Skin of body (tissue), 2 donors: Measurements from ENCODE around the gene PDLIM5. TPM values are rescaled to one million over a fixed set of nuclear protein-coding genes. Genes with fewer than 3 reads are reported as not detected.
A peak's percentile ranks its signal among the peaks of the same experiment; 100 is the strongest.

ENCODE experiments used
- DNase-seq: peaks from one replicate; lab custom pipeline; 2025; lab: John Stamatoyannopoulos, UW
- total RNA-seq: library from RNA; depleted of rRNA; stranded (reverse); fragments of >200 nt; gene quantifications from one replicate; pipeline ENCODE4 v1.2.3, GENCODE V29; 2014

PDLIM5 gene
- total RNA-seq, 1 donor from 2014 or later, result 143 TPM

DNA sequence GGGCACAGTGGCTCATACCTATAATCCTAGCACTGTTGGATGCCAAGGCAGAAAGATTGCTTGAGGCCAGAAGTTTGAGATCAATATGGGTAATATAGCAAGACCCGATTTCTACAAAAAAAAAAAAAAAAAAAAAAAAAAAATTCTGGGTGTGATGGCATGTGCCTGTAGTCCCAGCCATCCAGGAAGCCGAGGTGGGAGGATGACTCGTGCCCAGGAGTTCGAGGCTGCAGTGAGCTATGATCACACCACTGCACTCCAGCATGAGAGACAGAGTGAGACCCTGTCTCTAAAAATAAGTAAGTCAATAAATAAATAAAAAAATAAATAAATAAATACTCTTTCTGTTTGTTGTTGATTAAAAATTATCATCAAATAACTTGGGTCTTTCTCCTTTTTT is 243.6 kb downstream of the PDLIM5 start:
- DNase-seq, result no peak

DNA sequence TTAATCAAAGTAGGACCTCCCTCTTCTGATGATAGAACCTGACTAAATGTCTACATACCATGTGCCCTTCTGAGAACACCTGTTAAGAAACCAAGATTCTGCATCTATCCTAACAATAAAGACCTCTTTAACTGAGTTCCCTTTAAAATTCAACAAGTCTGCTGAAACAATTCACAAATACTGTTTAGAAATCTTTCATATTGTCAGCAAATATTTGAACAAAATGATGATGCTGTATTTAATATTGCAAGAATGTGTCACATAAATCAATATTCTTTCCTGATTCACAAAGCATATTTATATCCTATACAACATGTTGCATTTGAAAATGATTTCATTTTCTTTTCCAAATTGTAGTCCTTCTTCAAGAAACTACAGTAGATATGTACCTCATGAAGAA is 246.4 kb downstream of the PDLIM5 start:
- DNase-seq, result no peak

DNA sequence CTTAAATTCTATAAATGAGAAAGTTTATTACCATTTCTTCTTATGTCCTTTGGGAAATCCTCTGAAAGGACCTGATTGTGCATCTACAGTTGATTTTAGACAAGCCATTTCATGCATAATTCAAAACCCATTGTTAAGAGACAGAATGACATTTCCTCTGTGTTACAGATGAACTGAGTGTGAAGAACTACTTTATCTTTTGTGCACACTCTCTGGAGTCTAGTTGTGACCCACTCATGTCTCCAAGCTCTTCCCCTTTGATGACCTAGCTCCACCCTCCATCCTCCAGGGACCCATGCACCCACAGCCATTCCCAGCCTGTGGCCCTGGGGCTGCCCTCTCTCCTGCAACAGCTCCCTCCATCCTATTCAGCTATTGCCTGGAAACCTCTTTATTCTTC is 248.6 kb downstream of the PDLIM5 start:
- DNase-seq, result no peak

DNA sequence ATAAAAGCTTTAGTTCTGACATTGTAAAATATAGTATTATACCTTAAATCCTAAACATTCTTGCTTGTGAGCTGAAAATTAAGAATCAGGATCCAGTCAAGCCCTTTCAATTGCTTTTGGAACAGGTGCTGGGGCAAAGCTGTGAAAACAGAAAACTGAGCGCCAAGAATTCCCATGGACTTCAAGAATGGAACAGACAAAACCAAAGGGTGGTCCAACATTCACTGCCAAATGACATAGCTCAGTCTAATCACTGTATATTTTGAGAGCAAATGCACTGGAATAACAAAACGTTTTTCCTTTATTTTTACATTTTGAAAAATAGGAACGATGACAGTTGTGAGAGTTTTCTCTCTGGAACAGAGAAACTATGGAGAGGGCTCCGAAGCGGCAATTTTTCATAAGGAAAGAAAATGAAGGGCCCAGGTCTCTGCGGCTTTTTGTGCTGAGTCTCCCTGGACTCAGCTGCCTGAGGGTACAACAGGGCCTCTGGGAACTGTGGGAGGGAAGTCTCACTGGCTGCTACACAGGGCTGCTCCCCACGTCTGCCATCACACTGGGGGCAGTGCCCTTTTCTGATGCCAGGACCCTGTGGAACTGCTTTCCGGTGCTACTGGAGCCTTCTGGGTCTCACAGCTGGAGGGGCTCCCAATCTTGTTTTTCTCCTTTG is 250.0 kb downstream of the PDLIM5 start:
- DNase-seq, result no peak

DNA sequence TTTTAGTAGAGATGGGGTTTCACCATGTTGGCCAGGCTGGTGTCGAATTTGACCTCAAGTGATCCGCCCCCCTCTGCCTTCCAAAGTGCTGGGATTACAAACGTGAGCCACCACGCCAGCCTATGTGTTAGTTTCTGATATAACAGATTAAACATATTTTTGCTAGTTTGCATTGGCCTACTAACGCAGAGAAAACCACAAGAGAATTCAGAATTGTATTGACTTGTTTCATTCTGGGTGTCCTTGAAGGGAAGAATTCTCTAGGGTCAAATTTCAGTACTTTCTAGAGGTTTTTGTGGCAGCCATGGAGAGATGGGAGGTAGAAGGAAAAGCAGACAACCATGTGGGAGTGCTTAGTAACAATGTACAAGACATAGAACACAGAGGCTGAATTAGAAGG is 259.9 kb downstream of the PDLIM5 start:
- no peak for DNase-seq

DNA sequence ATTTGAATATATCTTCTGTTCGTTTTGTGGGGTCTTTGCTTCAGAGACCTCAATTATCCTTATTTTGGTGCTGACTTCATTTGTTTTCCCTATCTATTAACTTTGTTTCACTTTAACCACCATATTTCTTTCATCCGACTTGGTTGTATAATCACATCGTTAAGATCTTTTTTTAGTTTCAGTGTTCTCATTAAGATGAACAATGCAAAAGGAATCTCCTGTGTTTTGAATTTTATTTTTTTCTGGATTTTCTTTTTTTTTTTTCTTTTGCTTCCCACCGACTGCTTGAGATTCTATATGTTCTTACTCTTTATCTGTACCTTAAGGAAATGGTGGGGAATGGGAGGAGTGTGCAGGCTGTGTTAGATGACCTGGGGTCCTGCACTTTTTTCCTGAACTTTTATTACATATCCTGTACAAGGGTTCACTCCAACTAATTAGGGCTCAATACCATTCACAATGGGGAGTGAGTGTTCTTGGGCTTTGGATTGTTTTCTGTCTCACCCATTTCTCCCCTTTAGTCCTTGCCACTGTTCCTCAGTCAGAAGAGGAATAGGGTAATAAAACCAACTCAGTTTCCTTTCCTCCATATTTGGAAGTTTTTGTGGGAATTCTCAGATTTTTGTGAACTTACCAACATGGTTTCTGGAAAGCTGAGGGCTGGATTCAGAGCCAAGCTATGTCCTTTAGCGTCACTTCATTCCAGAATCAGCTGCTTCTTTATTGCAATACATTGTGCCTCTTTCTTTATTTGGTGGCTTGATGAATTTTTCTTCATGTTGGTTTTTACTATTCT is 262.8 kb downstream of the PDLIM5 start:
- peak; percentile 25 for DNase-seq

DNA sequence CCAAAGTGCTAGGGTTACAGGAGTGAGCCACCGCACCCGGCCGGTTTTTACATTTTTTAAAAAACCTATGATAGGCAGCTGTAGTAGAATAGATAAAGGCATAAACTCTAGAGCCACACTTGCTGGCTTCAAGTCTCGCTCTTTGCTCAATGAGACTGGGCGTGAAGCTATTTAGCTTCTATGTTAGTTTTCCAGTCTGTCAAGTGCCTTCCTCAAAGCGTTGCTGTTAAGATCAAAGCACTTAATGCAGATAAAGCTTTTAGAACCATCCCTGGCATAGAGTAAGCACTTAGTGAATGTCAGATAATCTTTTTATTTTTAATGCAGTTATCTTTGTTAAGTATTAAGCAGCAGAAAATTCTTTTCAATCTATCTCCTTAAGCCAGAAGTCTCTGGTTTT is 264.0 kb downstream of the PDLIM5 start:
- no peak for DNase-seq

Other genes starting within 250 kb of the PDLIM5 start
- 59.0 TPM for gene SMARCAD1, start 244.1 kb upstream of the PDLIM5 start, total RNA-seq
- 9.6 TPM for gene HPGDS, start 109.1 kb upstream of the PDLIM5 start, total RNA-seq